K562 (cell line): ENCODE results near the gene MEGF11. TPM values are rescaled to one million over a fixed set of nuclear protein-coding genes. Genes with fewer than 3 reads are reported as not detected.

Experiments used
- ATAC-seq: fragments of 200-7000 bp; cut with Tn5 transposase; 3 replicates; pipeline ENCODE4 v1.9.1; 2020; ENCODE audit warnings: moderate library complexity
- BruUV-seq: library from RNA; stranded (reverse); fragments of 400-500 nt; replicated peaks from 2 replicates; lab custom pipeline; 2021; lab: Mats Ljungman, UMichigan
- CTCF ChIA-PET: fragments of 300-600 bp; formaldehyde crosslinking; extraction: SDS; loops from one replicate; lab custom pipeline; 2021; ENCODE audit warnings: low intra/inter-chr PET ratio; lab: Yijun Ruan, JAX
- POLR2A ChIA-PET: fragments of 300-600, 350-650 bp; sonication (Branson Sonifier 250); formaldehyde crosslinking; extraction: SDS; loops from one replicate; lab custom pipeline; 2021; ENCODE audit warnings: antibody characterized with exemption, inconsistent platforms; lab: Yijun Ruan, JAX
- DNase-seq, 4 experiments: peaks; one replicate each; pipeline versions ENCODE4 v3.0.0 to v3.0.0-alpha.2; 2011 to 2018; ENCODE audit warnings: low spot score in 3 of 4, mixed read lengths in 3 of 4; ENCODE audit errors: extremely low read depth in 1 of 4
- FAIRE-seq: peaks from 2 replicates; lab custom pipeline; 2011; peaks lifted over from hg19 to GRCh38; lab: Jason Lieb, UNC
- H2AFZ ChIP-seq: 2 replicates; pipeline ENCODE4 v1.6.0; 2011; ENCODE audit warnings: low read depth, low read length, control low read depth, inconsistent platforms
- H3K27ac ChIP-seq: fragments of 200-600 bp; 3 replicates; pipeline ENCODE4 v1.8.0; 2011; ENCODE audit warnings: low read depth, mild to moderate bottlenecking, control low read depth, inconsistent platforms, low read length, moderate library complexity, mixed read lengths; ENCODE audit errors: extremely low read depth
- H3K27me3 ChIP-seq, 2 experiments: fragments of 300-600 bp in 1 of 2; 2 replicates in 1 of 2; 3 replicates in 1 of 2; pipeline versions ENCODE4 v1.6.0 to v1.8.0; 2011; ENCODE audit warnings: inconsistent platforms in 2 of 2, low read length in 2 of 2, mild to moderate bottlenecking in 1 of 2, mixed read lengths in 1 of 2, moderate library complexity in 1 of 2; ENCODE audit not compliant: control insufficient read depth in 2 of 2, insufficient read depth in 2 of 2
- H3K36me3 ChIP-seq: fragments of 300-600 bp; 3 replicates; pipeline ENCODE4 v1.8.0; 2011; ENCODE audit warnings: mild to moderate bottlenecking, low read length, inconsistent platforms; ENCODE audit not compliant: control insufficient read depth, insufficient read depth
- H3K4me1 ChIP-seq, 2 experiments: fragments of 200-600 bp in 1 of 2; replicated peaks in 1 of 2; 2 replicates in 1 of 2; 3 replicates in 1 of 2; pipeline versions ENCODE4 v1.5.1 to v1.8.0; 2011; ENCODE audit warnings: inconsistent platforms in 2 of 2, low read length in 2 of 2, mild to moderate bottlenecking in 1 of 2, mixed read lengths in 1 of 2, moderate library complexity in 1 of 2; ENCODE audit not compliant: control insufficient read depth in 2 of 2, insufficient read depth in 2 of 2
- H3K4me2 ChIP-seq: 2 replicates; pipeline ENCODE4 v1.6.1; 2011; ENCODE audit warnings: low read length, control low read depth, inconsistent platforms, mixed read lengths; ENCODE audit not compliant: insufficient read depth
- H3K4me3 ChIP-seq: fragments of 200-600 bp; sonication (generic), shearing (Covaris generic); 2 replicates; pipeline ENCODE4 v1.5.1; 2016; ENCODE audit warnings: control low read depth, inconsistent platforms
- H3K79me2 ChIP-seq: fragments of 200-600 bp; 3 replicates; pipeline ENCODE4 v1.8.0; 2011; ENCODE audit warnings: low read length, inconsistent platforms; ENCODE audit not compliant: control insufficient read depth, insufficient read depth
- H3K9ac ChIP-seq, 2 experiments: 2 replicates each; pipeline versions ENCODE4 v1.6.0 to v1.6.1; 2011; ENCODE audit warnings: low read depth in 2 of 2, low read length in 2 of 2, control low read depth in 1 of 2, inconsistent platforms in 1 of 2, mild to moderate bottlenecking in 1 of 2, mixed read lengths in 1 of 2; ENCODE audit not compliant: insufficient read depth in 1 of 2
- H3K9me1 ChIP-seq: one replicate; pipeline ENCODE4 v1.6.0; 2011; ENCODE audit warnings: inconsistent platforms, mild to moderate bottlenecking, low read length, moderate library complexity; ENCODE audit not compliant: control insufficient read depth, insufficient read depth
- H3K9me3 ChIP-seq: replicated peaks from 2 replicates; pipeline ENCODE4 v1.5.1; 2011; ENCODE audit warnings: low read depth, low read length, inconsistent platforms; ENCODE audit not compliant: control insufficient read depth, insufficient read depth
- H4K20me1 ChIP-seq: replicated peaks from 2 replicates; pipeline ENCODE4 v1.6.1; 2011; ENCODE audit warnings: low read length, inconsistent platforms, mixed read lengths; ENCODE audit not compliant: control insufficient read depth, insufficient read depth
- CBFB ChIP-seq: sonication (generic); formaldehyde crosslinking; IDR thresholded peaks from 2 replicates; pipeline ENCODE4 v1.4.0; 2020; ENCODE audit warnings: mild to moderate bottlenecking, missing genetic modification reagents
- CHAMP1 ChIP-seq: fragments of 450-650 bp; IDR thresholded peaks from 2 replicates; pipeline ENCODE4 v1.6.1; 2016; ENCODE audit warnings: mild to moderate bottlenecking
- HNRNPH1 ChIP-seq: fragments of 200-400 bp; formaldehyde crosslinking; optimal IDR thresholded peaks from 2 replicates; pipeline ENCODE3; 2017; ENCODE audit warnings: low read depth, mild to moderate bottlenecking, low read length, moderate library complexity
- HOXB6 ChIP-seq: fragments of 250-450 bp; sonication (Bioruptor Pico); IDR thresholded peaks from 2 replicates; pipeline ENCODE4 v1.5.1; 2022; ENCODE audit warnings: mild to moderate bottlenecking, borderline replicate concordance
- KLF10 ChIP-seq: fragments of 250-450 bp; sonication (Bioruptor Pico); IDR thresholded peaks from 2 replicates; pipeline ENCODE4 v1.6.1; 2021; ENCODE audit warnings: matching md5 sums
- RHOXF2B ChIP-seq: fragments of 250-450 bp; sonication (Bioruptor Pico); conservative IDR thresholded peaks from 2 replicates; pipeline ENCODE4 v1.5.1; 2021
- SETDB1 ChIP-seq: IDR thresholded peaks from one replicate; pipeline ENCODE4 v1.6.1; 2012; ENCODE audit warnings: low read length, control low read depth, inconsistent platforms
- ZBED1 ChIP-seq: IDR thresholded peaks from 2 replicates; pipeline ENCODE4 v1.6.1; 2014
- WGBS: fragments of 100-300 bp; shearing (Covaris generic); methylation state at CpG from one replicate; pipeline ENCODE4 v1.1.6; 2016; ENCODE audit warnings: low coverage, mixed read lengths; ENCODE audit not compliant: insufficient coverage; ENCODE audit errors: missing lambda C conversion rate; 5-methylcytosine and 5-hydroxymethylcytosine counted together
- in situ Hi-C: fragments of 300-500 bp; cut with MboI; formaldehyde crosslinking; loops from 4 replicates; pipeline ENCODE4 v1.15.0; 2018; ENCODE audit warnings: inconsistent platforms, mixed read lengths
- intact Hi-C: fragments of 100-400 bp; cut with micrococcal nuclease; formaldehyde crosslinking; loops from 2 replicates; pipeline ENCODE4 v1.14.2; 2022
- polyA plus RNA-seq, 8 experiments: library from polyadenylated mRNA; depleted of rRNA in 4 of 8; stranded (reverse) in 5 of 8; unstranded in 3 of 8; fragments of >200 nt; fragmentation: Nextera tagmentation in 2 of 8; fragmentation: Illumina TruSeq in 1 of 8; extraction: Ambion mirVana in 2 of 8; extraction: Trizol in 1 of 8; gene quantifications; 2 replicates each; pipeline versions ENCODE4 v1.2.1 to v1.2.3, GENCODE V29; 2011 to 2014; ENCODE audit warnings: inconsistent platforms in 1 of 8, missing spikeins in 1 of 8
- total RNA-seq, 7 experiments: library from RNA; depleted of rRNA in 6 of 7; stranded (reverse); fragments of >200 nt in 6 of 7; fragmentation: Illumina TruSeq in 2 of 7; extraction: Trizol in 2 of 7; gene quantifications; 2 replicates each; pipeline versions ENCODE4 v1.2.1 to v1.2.3, GENCODE V29; 2011 to 2021; ENCODE audit warnings: low replicate concordance in 1 of 7
- TF ChIP-seq, protein P1 (sequence below): fragments of 250-450 bp; sonication (Bioruptor Pico); IDR thresholded peaks from 2 replicates; pipeline ENCODE4 v1.5.0; 2022; ENCODE audit warnings: mild to moderate bottlenecking
- TF ChIP-seq, protein P2 (sequence below): fragments of 450-650 bp; formaldehyde crosslinking; IDR thresholded peaks from 2 replicates; pipeline ENCODE4 v1.4.0; 2020; ENCODE audit warnings: mild to moderate bottlenecking, moderate library complexity

MEGF11 gene
- total and polyA plus RNA-seq, 9 of the 15 experiments (the other 6 are each of a cell fraction or from before 2014, with no cell fraction given): 0.06 to 0.23 (median 0.20) TPM; not detected in 6

DNA sequence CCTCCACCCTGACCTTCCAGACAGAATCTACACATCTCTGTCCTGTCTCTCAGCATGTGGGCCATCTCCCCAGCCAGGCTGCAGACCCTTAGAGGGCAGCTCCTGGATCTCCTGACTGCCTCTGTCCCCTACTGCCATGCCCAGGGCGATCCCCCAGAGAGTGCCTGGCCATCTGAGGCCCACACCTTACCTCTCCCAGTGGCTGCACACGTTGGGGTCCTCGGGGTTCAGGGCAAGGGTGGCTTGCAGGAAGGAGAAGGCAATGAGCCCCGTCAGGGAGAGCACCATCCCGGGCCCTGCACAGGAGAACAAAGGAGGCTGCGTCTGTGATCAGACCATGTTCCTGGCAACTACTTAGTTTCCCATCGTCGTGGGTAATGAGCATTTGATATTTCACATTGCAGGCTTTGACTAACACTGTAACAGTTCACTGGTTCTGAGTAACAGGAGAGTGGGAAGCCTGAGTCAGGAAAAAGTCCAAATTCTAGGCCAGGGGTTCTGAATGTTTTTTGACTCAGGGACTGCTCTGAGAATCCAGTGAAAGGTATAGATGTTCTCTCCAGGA is 125.4 kb downstream of the MEGF11 start:
- Histone ChIP-seq H3K27ac (no peak overlapping the region), H3K4me3 (no peak overlapping the region), H3K4me2 (no peak overlapping the region), H2AFZ (no peak overlapping the region), H4K20me1 (peaks cover 24% of the 10 kb centered on the region; the same call in 1 of the 2 replicates), H3K4me1 (no peaks in the 10 kb centered on the region), H3K27me3 (peaks cover 43 to 89% of the 10 kb centered on the region in 2 experiments), H3K9me3 (no peaks in the 10 kb centered on the region), H3K9ac (peak overlapping the region in 1 of 2 experiments; percentile 19; a peak in 1 of 4 replicates), H3K9me1 (peaks cover 4% of the 10 kb centered on the region), H3K36me3 (no peaks in the 10 kb centered on the region), H3K79me2 (no peaks in the 10 kb centered on the region)
- in situ Hi-C loops: no loop called here
- no peak for DNase-seq
- intact Hi-C loops: no loop called here
- BruUV-seq: no TSS peak
- TF ChIP-seq HNRNPH1 (no peak), SETDB1 (no peak), CBFB (CRISPR knock-in tag) (no peak), KLF10 (no peak)
- FAIRE-seq: no peak
- ChIA-PET POLR2A (interaction anchor here (0.6 kb wide), 1 partner anchor 11 kb away, joined by 3 read pairs; no protein-coding TSS in a partner anchor), CTCF (no interaction called here)
- WGBS: 2% methylated on average over 8 of the region's 8 CpGs
- no peak for ATAC-seq

DNA sequence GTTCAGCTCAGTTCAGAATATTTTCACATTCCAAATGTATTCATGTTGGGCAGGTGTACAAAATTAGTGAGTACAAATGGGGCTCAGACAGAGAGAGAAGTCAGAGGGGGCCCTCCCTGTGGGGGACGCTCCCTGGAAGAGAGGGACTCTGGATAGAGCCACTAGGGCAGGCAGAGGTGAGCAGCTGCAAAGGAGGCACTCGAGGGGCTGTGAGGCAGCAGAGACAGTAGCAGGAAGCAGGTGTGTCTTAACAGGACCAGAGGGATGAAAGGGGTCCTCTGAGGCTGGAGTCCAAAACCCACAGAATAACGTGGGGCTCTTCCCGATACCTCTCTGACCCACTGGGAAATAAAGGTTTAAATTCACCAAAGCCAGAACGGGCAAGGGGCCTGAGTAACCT is 127.1 kb downstream of the MEGF11 start:
- intact Hi-C loops: no loop called here
- Histone ChIP-seq H3K79me2 (no peaks in the 10 kb centered on the region), H3K36me3 (no peaks in the 10 kb centered on the region), H3K9me1 (peaks cover 4% of the 10 kb centered on the region), H3K4me2 (no peak overlapping the region), H4K20me1 (peaks cover 23% of the 10 kb centered on the region; the same call in 1 of the 2 replicates), H3K4me3 (no peak overlapping the region), H3K9ac (no peak overlapping the region), H2AFZ (no peak overlapping the region), H3K27ac (no peak overlapping the region), H3K9me3 (no peaks in the 10 kb centered on the region), H3K4me1 (no peaks in the 10 kb centered on the region), H3K27me3 (peaks cover 45 to 87% of the 10 kb centered on the region in 2 experiments)
- no TSS peak for BruUV-seq
- FAIRE-seq: no peak
- POLR2A ChIA-PET: no interaction called here
- in situ Hi-C loops: no loop called here
- ATAC-seq: no peak
- TF ChIP-seq RHOXF2B (CRISPR knock-in tag) (no peak), CHAMP1 (no peak), HOXB6 (no peak), ZBED1 (no peak)
- TF ChIP-seq, protein P1, sequence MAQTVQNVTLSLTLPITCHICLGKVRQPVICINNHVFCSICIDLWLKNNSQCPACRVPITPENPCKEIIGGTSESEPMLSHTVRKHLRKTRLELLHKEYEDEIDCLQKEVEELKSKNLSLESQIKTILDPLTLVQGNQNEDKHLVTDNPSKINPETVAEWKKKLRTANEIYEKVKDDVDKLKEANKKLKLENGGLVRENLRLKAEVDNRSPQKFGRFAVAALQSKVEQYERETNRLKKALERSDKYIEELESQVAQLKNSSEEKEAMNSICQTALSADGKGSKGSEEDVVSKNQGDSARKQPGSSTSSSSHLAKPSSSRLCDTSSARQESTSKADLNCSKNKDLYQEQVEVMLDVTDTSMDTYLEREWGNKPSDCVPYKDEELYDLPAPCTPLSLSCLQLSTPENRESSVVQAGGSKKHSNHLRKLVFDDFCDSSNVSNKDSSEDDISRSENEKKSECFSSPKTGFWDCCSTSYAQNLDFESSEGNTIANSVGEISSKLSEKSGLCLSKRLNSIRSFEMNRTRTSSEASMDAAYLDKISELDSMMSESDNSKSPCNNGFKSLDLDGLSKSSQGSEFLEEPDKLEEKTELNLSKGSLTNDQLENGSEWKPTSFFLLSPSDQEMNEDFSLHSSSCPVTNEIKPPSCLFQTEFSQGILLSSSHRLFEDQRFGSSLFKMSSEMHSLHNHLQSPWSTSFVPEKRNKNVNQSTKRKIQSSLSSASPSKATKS (CRISPR knock-in tag): no peak
- TF ChIP-seq, protein P2, sequence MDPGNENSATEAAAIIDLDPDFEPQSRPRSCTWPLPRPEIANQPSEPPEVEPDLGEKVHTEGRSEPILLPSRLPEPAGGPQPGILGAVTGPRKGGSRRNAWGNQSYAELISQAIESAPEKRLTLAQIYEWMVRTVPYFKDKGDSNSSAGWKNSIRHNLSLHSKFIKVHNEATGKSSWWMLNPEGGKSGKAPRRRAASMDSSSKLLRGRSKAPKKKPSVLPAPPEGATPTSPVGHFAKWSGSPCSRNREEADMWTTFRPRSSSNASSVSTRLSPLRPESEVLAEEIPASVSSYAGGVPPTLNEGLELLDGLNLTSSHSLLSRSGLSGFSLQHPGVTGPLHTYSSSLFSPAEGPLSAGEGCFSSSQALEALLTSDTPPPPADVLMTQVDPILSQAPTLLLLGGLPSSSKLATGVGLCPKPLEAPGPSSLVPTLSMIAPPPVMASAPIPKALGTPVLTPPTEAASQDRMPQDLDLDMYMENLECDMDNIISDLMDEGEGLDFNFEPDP (CRISPR knock-in tag): no peak
- CTCF ChIA-PET: no interaction called here
- no peak for DNase-seq
- 0% methylated on average over 5 of the region's 5 CpGs for WGBS
